ENCODE results near the gene OSBPL6.
"Not testable (repeated sequence)": the region's sequence is repeated elsewhere in the genome, so short reads cannot be mapped to it uniquely, and the experiment has no call there.

Gene OSBPL6

GRCh38 chr2:178309541-178309940 is 115.2 kb downstream of the OSBPL6 start:
- Histone ChIP-seq H3K4me1 (ENCODE audit: insufficient read depth, low read length) (no peaks in the 10 kb centered on the region), H3K36me3 (ENCODE audit: insufficient read depth, low read length) (no peaks in the 10 kb centered on the region), H3K27me3 (ENCODE audit: insufficient read depth, low read length) (no peaks in the 10 kb centered on the region), H3K9me3 (ENCODE audit: low read length) (no peaks in the 10 kb centered on the region), H3K4me3 (ENCODE audit: low read length) (no peak overlapping the region), H2AFZ (ENCODE audit: low read depth, low read length) (no peak overlapping the region)

GRCh38 chr2:178315078-178315477 is 120.8 kb downstream of the OSBPL6 start:
- no peaks in the 10 kb centered on the region for H3K4me1 ChIP-seq (ENCODE audit: insufficient read depth, low read length)
- no peaks in the 10 kb centered on the region for H3K36me3 ChIP-seq (ENCODE audit: insufficient read depth, low read length)
- no peaks in the 10 kb centered on the region for H3K9me3 ChIP-seq (ENCODE audit: low read length)
- H2AFZ ChIP-seq (ENCODE audit: low read depth, low read length): no peak overlapping the region
- H3K4me3 ChIP-seq (ENCODE audit: low read length): no peak overlapping the region
- no peaks in the 10 kb centered on the region for H3K27me3 ChIP-seq (ENCODE audit: insufficient read depth, low read length)

GRCh38 chr2:178315488-178315948 is 121.2 kb downstream of the OSBPL6 start:
- Histone ChIP-seq H3K4me3 (ENCODE audit: low read length) (no peak overlapping the region), H3K4me1 (ENCODE audit: insufficient read depth, low read length) (no peaks in the 10 kb centered on the region), H2AFZ (ENCODE audit: low read depth, low read length) (no peak overlapping the region), H3K36me3 (ENCODE audit: insufficient read depth, low read length) (no peaks in the 10 kb centered on the region), H3K27me3 (ENCODE audit: insufficient read depth, low read length) (no peaks in the 10 kb centered on the region), H3K9me3 (ENCODE audit: low read length) (no peaks in the 10 kb centered on the region)

- no peaks in the 10 kb centered on the region for H3K9me3 ChIP-seq (ENCODE audit: low read length)
- H2AFZ ChIP-seq (ENCODE audit: low read depth, low read length): no peak overlapping the region
- H3K36me3 ChIP-seq (ENCODE audit: insufficient read depth, low read length): no peaks in the 10 kb centered on the region
- H3K27me3 ChIP-seq (ENCODE audit: insufficient read depth, low read length): no peaks in the 10 kb centered on the region
- no peak overlapping the region for H3K4me3 ChIP-seq (ENCODE audit: low read length)
- H3K4me1 ChIP-seq (ENCODE audit: insufficient read depth, low read length): no peaks in the 10 kb centered on the region
Measured at GRCh38 chr2:178317811-178318210, 123.5 kb downstream of the OSBPL6 start.

GRCh38 chr2:178320011-178320585 is 125.8 kb downstream of the OSBPL6 start:
- H3K9me3 ChIP-seq (ENCODE audit: low read length): no peaks in the 10 kb centered on the region
- H2AFZ ChIP-seq (ENCODE audit: low read depth, low read length): no peak overlapping the region

GRCh38 chr2:178322068-178322467 is 127.8 kb downstream of the OSBPL6 start:
- H3K36me3 ChIP-seq (ENCODE audit: insufficient read depth, low read length): no peaks in the 10 kb centered on the region
- H3K9me3 ChIP-seq (ENCODE audit: low read length): no peaks in the 10 kb centered on the region
- no peak overlapping the region for H3K4me3 ChIP-seq (ENCODE audit: low read length)
- H2AFZ ChIP-seq (ENCODE audit: low read depth, low read length): no peak overlapping the region
- H3K27me3 ChIP-seq (ENCODE audit: insufficient read depth, low read length): no peaks in the 10 kb centered on the region
- no peaks in the 10 kb centered on the region for H3K4me1 ChIP-seq (ENCODE audit: insufficient read depth, low read length)

More at GRCh38 chr2:178320011-178320585, 125.8 kb downstream of the OSBPL6 start:
- no peaks in the 10 kb centered on the region for H3K27me3 ChIP-seq (ENCODE audit: insufficient read depth, low read length)
- no peak overlapping the region for H3K4me3 ChIP-seq (ENCODE audit: low read length)
- H3K4me1 ChIP-seq (ENCODE audit: insufficient read depth, low read length): no peaks in the 10 kb centered on the region
- H3K36me3 ChIP-seq (ENCODE audit: insufficient read depth, low read length): no peaks in the 10 kb centered on the region

GRCh38 chr2:178323331-178323730 is 129.0 kb downstream of the OSBPL6 start:
- not testable (repeated sequence) for H3K9me3 ChIP-seq (ENCODE audit: low read length); H3K36me3 ChIP-seq (ENCODE audit: insufficient read depth, low read length); H3K4me1 ChIP-seq (ENCODE audit: insufficient read depth, low read length); H2AFZ ChIP-seq (ENCODE audit: low read depth, low read length); H3K27me3 ChIP-seq (ENCODE audit: insufficient read depth, low read length); H3K4me3 ChIP-seq (ENCODE audit: low read length)

GRCh38 chr2:178324077-178324476 is 129.8 kb downstream of the OSBPL6 start:
- Histone ChIP-seq H2AFZ (ENCODE audit: low read depth, low read length) (no peak overlapping the region), H3K9me3 (ENCODE audit: low read length) (no peaks in the 10 kb centered on the region), H3K4me1 (ENCODE audit: insufficient read depth, low read length) (no peaks in the 10 kb centered on the region)

GRCh38 chr2:178325268-178325667 is 131.0 kb downstream of the OSBPL6 start:
- no peaks in the 10 kb centered on the region for H3K36me3 ChIP-seq (ENCODE audit: insufficient read depth, low read length)
- no peak overlapping the region for H2AFZ ChIP-seq (ENCODE audit: low read depth, low read length)
- H3K9me3 ChIP-seq (ENCODE audit: low read length): no peaks in the 10 kb centered on the region

More at GRCh38 chr2:178324077-178324476, 129.8 kb downstream of the OSBPL6 start:
- Histone ChIP-seq H3K27me3 (ENCODE audit: insufficient read depth, low read length) (no peaks in the 10 kb centered on the region), H3K36me3 (ENCODE audit: insufficient read depth, low read length) (no peaks in the 10 kb centered on the region), H3K4me3 (ENCODE audit: low read length) (no peak overlapping the region)

GRCh38 chr2:178327516-178327915 is 133.2 kb downstream of the OSBPL6 start:
- H3K36me3 ChIP-seq (ENCODE audit: insufficient read depth, low read length): no peaks in the 10 kb centered on the region
- H3K4me3 ChIP-seq (ENCODE audit: low read length): no peak overlapping the region
- no peak overlapping the region for H2AFZ ChIP-seq (ENCODE audit: low read depth, low read length)
- peaks cover 3% of the 10 kb centered on the region for H3K4me1 ChIP-seq (ENCODE audit: insufficient read depth, low read length)
- no peaks in the 10 kb centered on the region for H3K9me3 ChIP-seq (ENCODE audit: low read length)
- no peaks in the 10 kb centered on the region for H3K27me3 ChIP-seq (ENCODE audit: insufficient read depth, low read length)

More at GRCh38 chr2:178325268-178325667, 131.0 kb downstream of the OSBPL6 start:
- no peaks in the 10 kb centered on the region for H3K4me1 ChIP-seq (ENCODE audit: insufficient read depth, low read length)
- H3K27me3 ChIP-seq (ENCODE audit: insufficient read depth, low read length): no peaks in the 10 kb centered on the region
- no peak overlapping the region for H3K4me3 ChIP-seq (ENCODE audit: low read length)

GRCh38 chr2:178328037-178328436 is 133.7 kb downstream of the OSBPL6 start:
- Histone ChIP-seq H3K27me3 (ENCODE audit: insufficient read depth, low read length) (no peaks in the 10 kb centered on the region), H3K36me3 (ENCODE audit: insufficient read depth, low read length) (no peaks in the 10 kb centered on the region), H2AFZ (ENCODE audit: low read depth, low read length) (no peak overlapping the region), H3K9me3 (ENCODE audit: low read length) (no peaks in the 10 kb centered on the region), H3K4me1 (ENCODE audit: insufficient read depth, low read length) (peaks cover 3% of the 10 kb centered on the region), H3K4me3 (ENCODE audit: low read length) (no peak overlapping the region)

GRCh38 chr2:178330175-178331017 is 136.1 kb downstream of the OSBPL6 start:
- H3K9me3 ChIP-seq (ENCODE audit: low read length): no peaks in the 10 kb centered on the region
- peaks cover 3% of the 10 kb centered on the region for H3K4me1 ChIP-seq (ENCODE audit: insufficient read depth, low read length)
- H3K27me3 ChIP-seq (ENCODE audit: insufficient read depth, low read length): no peaks in the 10 kb centered on the region
- H3K4me3 ChIP-seq (ENCODE audit: low read length): no peak overlapping the region
- H2AFZ ChIP-seq (ENCODE audit: low read depth, low read length): no peak overlapping the region
- H3K36me3 ChIP-seq (ENCODE audit: insufficient read depth, low read length): no peaks in the 10 kb centered on the region
